ENCODE results near the gene TUBG2.
"Not testable (repeated sequence)": the region's sequence is repeated elsewhere in the genome, so short reads cannot be mapped to it uniquely, and the experiment has no call there.

TUBG2 gene

GRCh38 chr17:42659079-42659931, at the start of gene TUBG2:
Gene TUBG2, plus strand, starts transcription at chr17:42659284. Its CDS starts 220 bp downstream, at chr17:42659504.
- peak within 1 kb of the TSS; percentile 83 to 94 for H3K27ac Mint-ChIP-seq
- H3K4me3 Mint-ChIP-seq: peak within 1 kb of the TSS; percentile 93 to 95
- peaks cover 6% of the 10 kb centered on the region for H3K27me3 Mint-ChIP-seq
- peaks cover 30% of the 10 kb centered on the region for H3K4me1 Mint-ChIP-seq
- ATAC-seq (peak; percentile 88), DNase-seq (peak; percentile 62 to 79)
- peaks cover 0 to 7% of the 10 kb centered on the region in 2 donors for H3K9me3 Mint-ChIP-seq

DNA sequence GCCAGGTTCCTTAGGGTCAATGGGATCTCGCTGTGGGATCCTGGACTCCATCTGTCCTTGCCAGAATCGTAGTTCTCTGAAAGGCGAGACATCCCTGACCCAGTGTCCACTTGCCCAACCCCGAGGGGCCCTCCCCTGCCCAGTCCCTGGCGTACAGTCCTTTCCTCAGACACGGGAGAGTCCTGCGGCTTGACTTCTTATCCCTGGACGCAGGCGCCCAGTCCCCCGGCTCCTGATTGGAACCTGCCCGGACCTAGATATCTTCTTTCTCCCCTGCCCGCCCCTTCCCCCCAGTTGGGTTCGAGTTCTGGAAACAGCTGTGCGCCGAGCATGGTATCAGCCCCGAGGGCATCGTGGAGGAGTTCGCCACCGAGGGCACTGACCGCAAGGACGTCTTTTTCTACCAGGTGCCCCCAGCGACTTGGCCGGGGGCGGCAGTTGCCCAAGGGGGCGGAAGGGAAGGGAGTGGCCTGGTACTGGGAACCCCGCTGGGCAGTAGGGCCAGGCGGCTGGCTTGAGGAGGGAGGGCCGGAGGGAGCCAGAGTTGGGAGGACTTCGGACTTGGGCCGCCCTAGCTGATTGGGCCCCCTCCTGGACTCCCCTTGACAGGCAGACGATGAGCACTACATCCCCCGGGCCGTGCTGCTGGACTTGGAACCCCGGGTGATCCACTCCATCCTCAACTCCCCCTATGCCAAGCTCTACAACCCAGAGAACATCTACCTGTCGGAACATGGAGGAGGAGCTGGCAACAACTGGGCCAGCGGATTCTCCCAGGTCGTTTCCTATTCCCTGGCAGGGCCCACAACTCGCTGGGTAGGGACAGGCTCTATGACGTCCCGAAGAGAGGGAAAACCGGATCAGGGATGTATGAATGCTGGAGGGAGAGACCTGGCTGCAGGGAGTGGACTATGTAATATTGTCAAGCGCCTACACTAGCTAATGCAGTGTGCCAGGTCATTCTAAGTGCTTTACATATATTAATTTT, 49.0 kb upstream of the TUBG2 start:
- not testable (repeated sequence) for H3K27me3 Mint-ChIP-seq, H3K9me3 Mint-ChIP-seq
- ATAC-seq (peak; percentile 0), DNase-seq (peak in 1 of 2 donors; percentile 37)
- Mint-ChIP-seq H3K4me3 (peak overlapping the region; percentile 95 to 99), H3K27ac (peak overlapping the region; percentile 94 to 98), H3K4me1 (peaks cover 29% of the 10 kb centered on the region)

DNA sequence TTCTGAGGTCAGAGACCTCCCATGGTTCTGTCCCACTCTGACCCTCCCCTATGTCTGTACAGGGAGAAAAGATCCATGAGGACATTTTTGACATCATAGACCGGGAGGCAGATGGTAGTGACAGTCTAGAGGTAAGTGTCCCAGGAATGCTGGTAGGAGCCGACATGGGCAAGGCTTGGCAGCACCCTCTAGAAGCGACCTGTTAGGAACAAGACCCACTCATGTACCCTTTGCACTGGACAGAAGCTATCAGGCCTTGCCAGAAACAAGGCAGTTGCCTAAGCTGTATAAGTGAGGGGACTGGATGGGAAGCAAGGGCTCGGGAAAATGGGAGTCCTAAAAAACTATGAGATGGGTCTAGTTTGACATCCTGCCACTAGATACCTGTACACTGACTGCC, 47.1 kb upstream of the TUBG2 start:
- H3K27ac Mint-ChIP-seq: no peak overlapping the region
- no peaks in the 10 kb centered on the region for H3K9me3 Mint-ChIP-seq
- H3K4me3 Mint-ChIP-seq: no peak overlapping the region
- no peak for ATAC-seq
- no peaks in the 10 kb centered on the region for H3K27me3 Mint-ChIP-seq
- no peak for DNase-seq
- H3K4me1 Mint-ChIP-seq: peaks cover 10% of the 10 kb centered on the region

DNA sequence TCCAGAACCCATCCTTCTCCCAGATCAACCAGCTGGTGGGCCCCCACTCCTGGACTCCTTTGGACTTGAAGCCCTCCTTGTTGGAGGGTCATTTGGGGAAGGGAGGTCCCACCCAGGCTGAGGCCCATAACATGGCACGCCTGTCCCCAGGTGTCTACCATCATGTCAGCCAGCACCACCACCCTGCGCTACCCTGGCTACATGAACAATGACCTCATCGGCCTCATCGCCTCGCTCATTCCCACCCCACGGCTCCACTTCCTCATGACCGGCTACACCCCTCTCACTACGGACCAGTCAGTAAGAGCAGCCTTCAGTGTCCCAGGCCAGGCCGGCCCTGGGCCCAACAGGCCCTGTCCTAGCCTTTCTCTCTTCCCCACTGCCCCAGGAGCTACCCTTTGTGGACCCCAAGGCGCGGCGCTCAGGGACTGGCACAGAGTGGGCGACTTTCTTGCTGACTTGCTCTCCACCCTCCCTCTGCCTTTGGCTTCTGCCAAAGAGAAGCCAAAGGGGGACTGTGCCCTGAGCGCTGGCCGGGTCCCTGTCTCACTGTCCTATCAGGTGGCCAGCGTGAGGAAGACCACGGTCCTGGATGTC, 45.3 kb upstream of the TUBG2 start:
- Mint-ChIP-seq H3K4me3 (no peak overlapping the region), H3K9me3 (no peaks in the 10 kb centered on the region), H3K27ac (peak overlapping the region in 1 of 2 donors; percentile 16), H3K27me3 (no peaks in the 10 kb centered on the region), H3K4me1 (peaks cover 11% of the 10 kb centered on the region)
- DNase-seq (no peak), ATAC-seq (no peak)

DNA sequence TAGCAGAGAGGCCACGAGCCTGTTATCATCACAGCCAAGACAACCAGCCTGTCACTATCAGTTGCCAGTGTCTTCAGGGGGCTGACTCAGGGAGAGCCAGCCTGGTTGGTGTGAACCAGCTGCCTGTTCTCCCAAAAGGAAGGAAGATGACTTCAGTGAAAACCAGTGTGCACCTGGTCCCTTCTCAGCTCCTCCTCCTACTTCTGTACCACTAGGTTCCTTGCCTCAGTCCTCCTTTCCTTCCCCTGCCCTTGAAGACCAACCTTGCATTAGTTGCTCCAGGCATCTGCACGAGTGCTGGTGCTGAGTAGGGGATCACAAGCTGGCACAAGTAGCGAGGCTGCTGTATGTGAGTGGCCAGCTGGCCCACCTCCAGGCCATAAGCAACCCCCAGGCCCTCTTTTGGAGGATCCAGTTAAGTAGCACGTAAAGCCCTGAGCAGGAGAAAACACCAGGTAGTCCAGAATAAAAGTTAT, 41.1 kb upstream of the TUBG2 start:
- Mint-ChIP-seq H3K4me3 (no peak overlapping the region), H3K27me3 (no peaks in the 10 kb centered on the region), H3K9me3 (no peaks in the 10 kb centered on the region), H3K4me1 (peaks cover 17% of the 10 kb centered on the region), H3K27ac (peak overlapping the region in 1 of 2 donors; percentile 19)
- DNase-seq: no peak
- peak; percentile 35 for ATAC-seq

DNA sequence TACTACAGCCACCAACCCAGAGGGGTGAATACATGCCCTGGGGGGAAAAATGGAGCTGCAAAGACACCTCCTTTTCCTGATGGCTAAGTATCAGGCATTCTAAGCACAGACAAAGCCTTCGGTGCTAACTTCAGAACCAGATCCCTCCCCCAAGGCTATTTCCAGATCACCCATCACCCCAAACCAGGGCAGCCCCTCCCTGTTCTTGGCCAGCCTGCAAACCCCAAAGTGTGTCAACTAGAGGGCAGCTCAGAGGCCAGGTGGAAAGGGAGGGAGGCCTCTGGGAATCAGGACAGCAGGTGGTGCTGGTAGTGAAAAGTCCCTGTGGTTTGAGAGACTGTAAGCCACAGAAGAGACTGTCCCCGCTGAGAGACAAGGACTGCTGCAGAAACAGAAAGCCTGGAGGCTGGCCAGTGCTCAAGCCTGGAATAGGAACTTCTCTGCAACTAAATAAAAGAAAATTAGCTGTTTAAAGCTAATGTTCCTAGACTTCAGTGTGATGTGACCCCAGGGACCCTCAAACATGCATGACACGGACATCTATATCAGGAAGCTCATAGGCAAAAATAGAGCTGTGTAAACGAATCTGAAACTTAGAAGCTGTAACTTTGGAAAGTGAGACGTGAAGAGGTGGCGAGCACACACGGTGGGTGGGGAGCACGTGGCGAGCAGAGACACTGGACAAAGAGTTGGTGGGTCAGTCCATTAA, 40.5 kb upstream of the TUBG2 start:
- Mint-ChIP-seq H3K27me3 (no peaks in the 10 kb centered on the region), H3K4me1 (peaks cover 17% of the 10 kb centered on the region)
- ATAC-seq: peak; percentile 20

DNA sequence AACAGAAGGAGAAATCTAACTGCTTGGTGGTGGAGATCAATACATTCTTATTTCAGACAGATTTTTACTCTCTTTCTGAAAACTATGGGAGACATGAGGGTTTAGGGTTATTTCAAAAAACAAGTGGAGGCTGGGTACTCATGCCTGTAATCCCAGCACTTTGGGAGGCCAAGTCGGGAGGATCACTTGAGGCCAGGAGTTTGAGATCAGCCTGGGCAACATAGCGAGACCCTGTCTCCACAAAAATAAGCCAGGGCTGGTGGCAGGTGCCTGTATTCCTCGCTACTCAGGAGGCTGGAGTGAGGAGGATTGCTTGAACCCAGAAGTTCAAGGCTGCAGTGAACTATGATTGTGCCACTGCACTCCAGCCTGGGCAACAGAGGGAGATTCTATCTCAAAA, 37.1 kb upstream of the TUBG2 start:
- not testable (repeated sequence) for H3K9me3 Mint-ChIP-seq, H3K27ac Mint-ChIP-seq, DNase-seq, H3K4me3 Mint-ChIP-seq, H3K27me3 Mint-ChIP-seq, ATAC-seq
- peaks cover 17% of the 10 kb centered on the region for H3K4me1 Mint-ChIP-seq

More for the DNA sequence above, 40.5 kb upstream of the TUBG2 start:
- no peak for DNase-seq
- Mint-ChIP-seq H3K9me3 (no peaks in the 10 kb centered on the region), H3K27ac (no peak overlapping the region), H3K4me3 (no peak overlapping the region)

- ATAC-seq: no peak
- no peak overlapping the region for H3K27ac Mint-ChIP-seq
- H3K27me3 Mint-ChIP-seq: no peaks in the 10 kb centered on the region
- no peaks in the 10 kb centered on the region for H3K9me3 Mint-ChIP-seq
- DNase-seq: no peak
- H3K4me3 Mint-ChIP-seq: no peak overlapping the region
- H3K4me1 Mint-ChIP-seq: peaks cover 11% of the 10 kb centered on the region
These were observed 35.8 kb upstream of the TUBG2 start for GRCh38 chr17:42623271-42623670.

- Mint-ChIP-seq H3K27me3 (no peaks in the 10 kb centered on the region), H3K27ac (no peak overlapping the region), H3K4me1 (peaks cover 4% of the 10 kb centered on the region), H3K9me3 (no peaks in the 10 kb centered on the region), H3K4me3 (no peak overlapping the region)
- ATAC-seq (no peak), DNase-seq (no peak)
These were observed 35.1 kb upstream of the TUBG2 start for GRCh38 chr17:42623732-42624596.

GRCh38 chr17:42627032-42627764, 31.9 kb upstream of the TUBG2 start:
- H3K9me3 Mint-ChIP-seq, DNase-seq, H3K27ac Mint-ChIP-seq, H3K4me3 Mint-ChIP-seq, ATAC-seq, H3K4me1 Mint-ChIP-seq, H3K27me3 Mint-ChIP-seq: not testable (repeated sequence)

DNA sequence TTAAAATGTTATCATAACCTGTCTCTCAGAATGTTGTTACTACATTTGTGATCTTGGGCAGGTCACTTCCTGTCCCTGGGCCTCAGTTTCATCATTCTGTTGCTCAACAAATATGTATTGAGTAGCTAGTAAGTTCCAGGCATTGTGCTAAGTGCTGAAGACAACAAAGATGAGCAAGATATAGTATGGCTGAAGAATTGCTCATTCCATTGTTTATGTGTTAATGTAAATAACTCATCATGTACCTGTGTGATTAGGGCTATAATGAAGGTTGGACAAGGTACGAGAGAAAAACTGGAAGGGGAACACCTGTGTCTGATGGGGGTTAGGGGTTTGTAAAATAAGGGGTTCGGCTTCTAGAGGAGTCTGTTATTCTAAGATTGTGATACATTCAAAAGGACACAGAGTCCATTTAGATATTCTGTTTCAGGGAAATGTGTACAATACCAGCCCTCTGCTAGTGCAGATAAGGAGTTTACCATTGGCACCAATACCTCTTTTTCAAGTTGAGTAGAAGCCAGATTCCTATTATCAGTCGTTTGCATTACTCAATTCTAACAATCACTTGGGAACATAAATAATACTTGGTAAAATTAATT, 29.6 kb upstream of the TUBG2 start:
- no peak for ATAC-seq
- no peak overlapping the region for H3K4me3 Mint-ChIP-seq
- no peaks in the 10 kb centered on the region for H3K9me3 Mint-ChIP-seq
- no peak for DNase-seq
- H3K27ac Mint-ChIP-seq: no peak overlapping the region
- H3K4me1 Mint-ChIP-seq: no peaks in the 10 kb centered on the region
- peaks cover 5% of the 10 kb centered on the region for H3K27me3 Mint-ChIP-seq

- Mint-ChIP-seq H3K9me3 (no peaks in the 10 kb centered on the region), H3K27ac (no peak overlapping the region), H3K4me1 (no peaks in the 10 kb centered on the region), H3K27me3 (peaks cover 5% of the 10 kb centered on the region), H3K4me3 (no peak overlapping the region)
- ATAC-seq (no peak), DNase-seq (no peak)
These were observed 26.1 kb upstream of the TUBG2 start for GRCh38 chr17:42632949-42633444.

- Mint-ChIP-seq H3K9me3 (no peaks in the 10 kb centered on the region), H3K27me3 (peaks cover 23% of the 10 kb centered on the region), H3K27ac (no peak overlapping the region), H3K4me1 (no peaks in the 10 kb centered on the region), H3K4me3 (no peak overlapping the region)
- ATAC-seq (no peak), DNase-seq (no peak)
These were observed 19.5 kb upstream of the TUBG2 start for GRCh38 chr17:42639525-42640113.

All from stimulated activated naive CD8-positive, alpha-beta T cell treated with anti-CD3 and anti-CD28 coated beads, Interleukin-15, amount 100 ng/mL, for 72 hours (primary cell).